Measurements from ENCODE around the gene DTX1. TPM values are rescaled to one million over a fixed set of nuclear protein-coding genes. Genes with fewer than 3 reads are reported as not detected.

Gene DTX1
- total and polyA plus RNA-seq, 2 donors (not counting 3 experiments of a cell fraction or from before 2014, with no cell fraction given) = 0.06 to 0.22 TPM

- dilution Hi-C loops (cut with MboI; ENCODE audit: extremely low pct_ligation_motif_present, low sequenced_read_pairs) = no loop called here
- Histone ChIP-seq H3K4me2 (ENCODE audit: insufficient read depth, low read length) (no peak overlapping the region), H2AFZ (ENCODE audit: low read depth, low read length) (no peak overlapping the region), H3K9me3 (replicated peaks; ENCODE audit: control insufficient read depth, insufficient read depth, low read length) (no peaks in the 10 kb centered on the region), H3K27me3 (ENCODE audit: control insufficient read depth in 2 of 2, insufficient read depth in 2 of 2, low read length in 2 of 2) (peaks cover 0 to 3% of the 10 kb centered on the region in 2 experiments), H3K9ac (replicated peaks; ENCODE audit: extremely low read depth, insufficient read depth, low read length) (no peak overlapping the region), H3K9me1 (replicated peaks; ENCODE audit: control insufficient read depth, extremely low read depth, insufficient read depth, low read length) (no peaks in the 10 kb centered on the region), H3K36me3 (ENCODE audit: control insufficient read depth in 2 of 2, extremely low read depth in 1 of 2, insufficient read depth in 2 of 2, low read length in 2 of 2) (no peaks in the 10 kb centered on the region), H3K4me1 (ENCODE audit: control insufficient read depth, extremely low read depth, insufficient read depth, low read length) (no peaks in the 10 kb centered on the region), H3K79me2 (ENCODE audit: control insufficient read depth, insufficient read depth, low read length) (no peaks in the 10 kb centered on the region), H4K20me1 (replicated peaks; ENCODE audit: control insufficient read depth, extremely low read depth, insufficient read depth, low read length) (no peaks in the 10 kb centered on the region), H3K27ac (ENCODE audit: insufficient read depth, low read depth, low read length) (no peak overlapping the region), H3K4me3 (replicated peaks in 1 of 3; ENCODE audit: insufficient read depth in 1 of 3, low read depth in 1 of 3, low read length in 3 of 3) (no peak overlapping the region)
- CTCF ChIA-PET = interaction anchor here (0.9 kb wide), 1 partner anchor 44 kb away, joined by 3 read pairs; no protein-coding TSS in a partner anchor
- TF ChIP-seq POLR2AphosphoS5 (IDR thresholded peaks at IDR 0.05; ENCODE audit: insufficient read depth, low read depth, low read length) (no peak), MAX (IDR thresholded peaks at IDR 0.05; ENCODE audit: insufficient read depth, insufficient read length) (no peak), FOS (IDR thresholded peaks at IDR 0.05; ENCODE audit: borderline replicate concordance, insufficient read depth, low read length) (no peak)
- DNase-seq (ENCODE audit: low read depth, low spot score) (no peak), FAIRE-seq (no peak)
- intact Hi-C loops (cut with micrococcal nuclease) = no loop called here
- POLR2A ChIA-PET = no interaction called here
- BruUV-seq (replicated peaks) = no TSS peak
These were observed 49.8 kb downstream of the DTX1 start for GRCh38 chr12:113106361-113106760.

GRCh38 chr12:113108308-113108707 lies 51.8 kb downstream of the DTX1 start:
- CTCF ChIA-PET = no interaction called here

More at GRCh38 chr12:113108308-113108707, 51.8 kb downstream of the DTX1 start:
- POLR2A ChIA-PET = no interaction called here
- dilution Hi-C loops (cut with MboI; ENCODE audit: extremely low pct_ligation_motif_present, low sequenced_read_pairs) (no loop called here), intact Hi-C loops (cut with micrococcal nuclease) (no loop called here)
- no TSS peak for BruUV-seq (replicated peaks)
- no peaks in the 10 kb centered on the region for H3K79me2 ChIP-seq (ENCODE audit: control insufficient read depth, insufficient read depth, low read length)
- no peak overlapping the region for H3K9ac ChIP-seq (replicated peaks; ENCODE audit: extremely low read depth, insufficient read depth, low read length)
- no peak overlapping the region for H3K27ac ChIP-seq (ENCODE audit: insufficient read depth, low read depth, low read length)
- no peaks in the 10 kb centered on the region for H3K4me1 ChIP-seq (ENCODE audit: control insufficient read depth, extremely low read depth, insufficient read depth, low read length)
- H2AFZ ChIP-seq (ENCODE audit: low read depth, low read length) = no peak overlapping the region
- H3K9me1 ChIP-seq (replicated peaks; ENCODE audit: control insufficient read depth, extremely low read depth, insufficient read depth, low read length) = no peaks in the 10 kb centered on the region
- H3K27me3 ChIP-seq (ENCODE audit: control insufficient read depth in 2 of 2, insufficient read depth in 2 of 2, low read length in 2 of 2) = peaks cover 0 to 3% of the 10 kb centered on the region in 2 experiments
- no peak for FAIRE-seq
- no peaks in the 10 kb centered on the region for H4K20me1 ChIP-seq (replicated peaks; ENCODE audit: control insufficient read depth, extremely low read depth, insufficient read depth, low read length)
- no peak overlapping the region for H3K4me3 ChIP-seq (replicated peaks in 1 of 3; ENCODE audit: insufficient read depth in 1 of 3, low read depth in 1 of 3, low read length in 3 of 3)
- H3K4me2 ChIP-seq (ENCODE audit: insufficient read depth, low read length) = no peak overlapping the region
- no peak for TF ChIP-seq MAX (IDR thresholded peaks at IDR 0.05; ENCODE audit: insufficient read depth, insufficient read length)
- TF ChIP-seq POLR2AphosphoS5 (IDR thresholded peaks at IDR 0.05; ENCODE audit: insufficient read depth, low read depth, low read length) = no peak
- TF ChIP-seq JUN (IDR thresholded peaks at IDR 0.05; ENCODE audit: borderline replicate concordance, insufficient read depth, insufficient read length, low read depth) = no peak
- no peak for TF ChIP-seq POLR2A (IDR thresholded peaks at IDR 0.05; ENCODE audit: low read depth, low read length)
- H3K36me3 ChIP-seq (ENCODE audit: control insufficient read depth in 2 of 2, extremely low read depth in 1 of 2, insufficient read depth in 2 of 2, low read length in 2 of 2) = no peaks in the 10 kb centered on the region
- no peaks in the 10 kb centered on the region for H3K9me3 ChIP-seq (replicated peaks; ENCODE audit: control insufficient read depth, insufficient read depth, low read length)
- no peak for DNase-seq (ENCODE audit: low read depth, low spot score)
